ENCODE measurements around the gene SAT1. TPM values are rescaled to one million over a fixed set of nuclear protein-coding genes. Genes with fewer than 3 reads are reported as not detected.

The SAT1 gene
- total RNA-seq, 1 donor from 2014 or later, result 108 TPM

- Mint-ChIP-seq H3K36me3 (ENCODE audit: low read depth) (no peaks in the 10 kb centered on the region), H3K27me3 (ENCODE audit: low read depth) (no peaks in the 10 kb centered on the region), H3K4me1 (peaks cover 2% of the 10 kb centered on the region), H3K27ac (ENCODE audit: unreplicated experiment) (no peak overlapping the region), H3K9me3 (no peaks in the 10 kb centered on the region), H3K4me3 (no peak overlapping the region)
- DNase-seq (ENCODE audit: low read depth, low spot score), result no peak
- TF ChIP-seq, protein P1, sequence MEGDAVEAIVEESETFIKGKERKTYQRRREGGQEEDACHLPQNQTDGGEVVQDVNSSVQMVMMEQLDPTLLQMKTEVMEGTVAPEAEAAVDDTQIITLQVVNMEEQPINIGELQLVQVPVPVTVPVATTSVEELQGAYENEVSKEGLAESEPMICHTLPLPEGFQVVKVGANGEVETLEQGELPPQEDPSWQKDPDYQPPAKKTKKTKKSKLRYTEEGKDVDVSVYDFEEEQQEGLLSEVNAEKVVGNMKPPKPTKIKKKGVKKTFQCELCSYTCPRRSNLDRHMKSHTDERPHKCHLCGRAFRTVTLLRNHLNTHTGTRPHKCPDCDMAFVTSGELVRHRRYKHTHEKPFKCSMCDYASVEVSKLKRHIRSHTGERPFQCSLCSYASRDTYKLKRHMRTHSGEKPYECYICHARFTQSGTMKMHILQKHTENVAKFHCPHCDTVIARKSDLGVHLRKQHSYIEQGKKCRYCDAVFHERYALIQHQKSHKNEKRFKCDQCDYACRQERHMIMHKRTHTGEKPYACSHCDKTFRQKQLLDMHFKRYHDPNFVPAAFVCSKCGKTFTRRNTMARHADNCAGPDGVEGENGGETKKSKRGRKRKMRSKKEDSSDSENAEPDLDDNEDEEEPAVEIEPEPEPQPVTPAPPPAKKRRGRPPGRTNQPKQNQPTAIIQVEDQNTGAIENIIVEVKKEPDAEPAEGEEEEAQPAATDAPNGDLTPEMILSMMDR (conservative IDR thresholded peaks at IDR 0.05), result no peak
These were observed 6.6 kb upstream of the SAT1 start for GRCh38 chrX:23776363-23776762.

DNA sequence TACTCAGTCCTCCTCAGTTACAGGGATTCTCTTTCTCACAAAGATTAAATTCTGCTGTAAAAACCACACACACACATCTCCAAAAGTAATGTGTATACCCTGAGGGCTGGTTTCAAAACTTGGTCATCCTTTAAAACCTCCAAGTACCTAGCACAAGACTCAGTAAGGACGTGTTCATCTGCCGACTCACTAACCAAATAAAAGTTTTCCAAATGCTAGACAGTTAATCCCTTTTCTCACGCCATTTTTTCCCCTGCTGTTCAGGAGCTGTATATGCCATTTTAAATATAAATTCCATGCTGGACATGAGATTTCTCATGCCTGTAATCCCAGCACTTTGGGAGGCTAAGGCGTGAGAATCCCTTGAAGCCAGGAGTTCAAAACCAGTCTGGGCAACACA lies 3.9 kb upstream of the SAT1 start:
- Mint-ChIP-seq H3K4me3 (peak overlapping the region; percentile 51), H3K36me3 (ENCODE audit: low read depth) (peaks cover 3% of the 10 kb centered on the region), H3K9me3 (no peaks in the 10 kb centered on the region), H3K4me1 (peaks cover 22% of the 10 kb centered on the region), H3K27me3 (ENCODE audit: low read depth) (no peaks in the 10 kb centered on the region), H3K27ac (ENCODE audit: unreplicated experiment) (no peak overlapping the region)
- TF ChIP-seq, protein P1 (conservative IDR thresholded peaks at IDR 0.05), result peak; percentile 30
- DNase-seq (ENCODE audit: low read depth, low spot score), result no peak

GRCh38 chrX:23782455-23782854 lies 518 bp upstream of the SAT1 start:
- H3K4me3 Mint-ChIP-seq, result peak overlapping the region; percentile 98
- peaks cover 40% of the 10 kb centered on the region for H3K4me1 Mint-ChIP-seq
- no peaks in the 10 kb centered on the region for H3K27me3 Mint-ChIP-seq (ENCODE audit: low read depth)
- TF ChIP-seq, protein P1 (conservative IDR thresholded peaks at IDR 0.05), result no peak
- peak overlapping the region; percentile 91 for H3K27ac Mint-ChIP-seq (ENCODE audit: unreplicated experiment)
- no peak for DNase-seq (ENCODE audit: low read depth, low spot score)
- H3K36me3 Mint-ChIP-seq (ENCODE audit: low read depth), result peaks cover 15% of the 10 kb centered on the region
- no peaks in the 10 kb centered on the region for H3K9me3 Mint-ChIP-seq

- H3K4me1 Mint-ChIP-seq, result peaks cover 51% of the 10 kb centered on the region
- H3K36me3 Mint-ChIP-seq (ENCODE audit: low read depth), result peaks cover 15% of the 10 kb centered on the region
- peak overlapping the region; percentile 73 for H3K27ac Mint-ChIP-seq (ENCODE audit: unreplicated experiment)
- H3K9me3 Mint-ChIP-seq, result no peaks in the 10 kb centered on the region
- H3K4me3 Mint-ChIP-seq, result peak overlapping the region; percentile 98
- TF ChIP-seq, protein P1 (conservative IDR thresholded peaks at IDR 0.05), result no peak
- DNase-seq (ENCODE audit: low read depth, low spot score), result no peak
- H3K27me3 Mint-ChIP-seq (ENCODE audit: low read depth), result no peaks in the 10 kb centered on the region
These were observed 856 bp downstream of the SAT1 start for GRCh38 chrX:23783589-23784469.

DNA sequence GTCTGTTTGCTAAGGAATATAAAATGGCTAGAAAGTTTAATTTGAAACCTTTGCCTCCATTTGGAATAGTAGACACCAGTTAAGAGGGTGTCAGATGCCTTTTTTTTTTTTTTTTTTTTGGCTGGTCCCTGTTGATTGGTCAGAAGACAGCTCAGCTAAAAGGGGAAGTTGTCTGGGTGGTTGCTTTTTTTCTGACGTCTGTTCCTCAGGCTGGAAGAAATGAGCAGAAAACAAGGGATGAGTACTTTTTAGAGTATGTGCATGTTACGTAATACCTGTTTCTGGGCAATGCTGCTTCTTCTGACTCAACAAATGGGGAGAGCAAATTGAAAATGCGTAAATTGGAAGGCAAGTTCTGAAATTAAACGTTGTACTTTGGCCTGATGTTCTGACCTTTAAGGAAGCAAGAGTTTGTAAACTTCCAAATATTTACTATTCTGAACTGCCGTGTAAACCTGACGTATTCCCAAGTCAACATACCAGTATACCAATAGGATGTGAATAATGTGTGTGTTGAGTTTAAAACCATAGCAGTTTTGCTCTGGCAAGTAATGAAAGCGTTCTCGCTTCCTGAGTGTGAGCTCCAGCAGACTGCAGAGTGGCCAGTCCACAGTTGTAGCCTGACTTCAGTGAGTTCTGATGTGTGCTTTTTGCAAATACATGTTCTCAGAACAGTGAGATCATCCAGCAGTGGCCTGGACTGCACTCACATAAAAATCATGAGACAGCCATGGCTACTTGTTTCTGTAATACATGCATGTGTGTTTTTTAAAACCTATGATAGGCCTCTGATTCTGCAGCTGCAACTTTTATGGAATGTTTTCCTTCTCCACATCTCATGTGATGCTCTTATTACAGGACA lies 1.7 kb downstream of the SAT1 start:
- Mint-ChIP-seq H3K27ac (ENCODE audit: unreplicated experiment) (no peak overlapping the region), H3K4me3 (peak overlapping the region; percentile 98), H3K9me3 (no peaks in the 10 kb centered on the region), H3K36me3 (ENCODE audit: low read depth) (peaks cover 15% of the 10 kb centered on the region), H3K4me1 (peaks cover 54% of the 10 kb centered on the region), H3K27me3 (ENCODE audit: low read depth) (no peaks in the 10 kb centered on the region)
- TF ChIP-seq, protein P1 (conservative IDR thresholded peaks at IDR 0.05), result no peak
- no peak for DNase-seq (ENCODE audit: low read depth, low spot score)

All from neural crest cell (in vitro differentiated cells).